NCI-H187 treated with DMSO at 0.1 percent for 48 hours (cell line): ENCODE data around the gene GLDN.
"Not testable (repeated sequence)": the region's sequence is repeated elsewhere in the genome, so short reads cannot be mapped to it uniquely, and the experiment has no call there.

Experiments
- DNase-seq: peaks from one replicate; lab custom pipeline; 2025; lab: John Stamatoyannopoulos, UW

Gene GLDN

DNA sequence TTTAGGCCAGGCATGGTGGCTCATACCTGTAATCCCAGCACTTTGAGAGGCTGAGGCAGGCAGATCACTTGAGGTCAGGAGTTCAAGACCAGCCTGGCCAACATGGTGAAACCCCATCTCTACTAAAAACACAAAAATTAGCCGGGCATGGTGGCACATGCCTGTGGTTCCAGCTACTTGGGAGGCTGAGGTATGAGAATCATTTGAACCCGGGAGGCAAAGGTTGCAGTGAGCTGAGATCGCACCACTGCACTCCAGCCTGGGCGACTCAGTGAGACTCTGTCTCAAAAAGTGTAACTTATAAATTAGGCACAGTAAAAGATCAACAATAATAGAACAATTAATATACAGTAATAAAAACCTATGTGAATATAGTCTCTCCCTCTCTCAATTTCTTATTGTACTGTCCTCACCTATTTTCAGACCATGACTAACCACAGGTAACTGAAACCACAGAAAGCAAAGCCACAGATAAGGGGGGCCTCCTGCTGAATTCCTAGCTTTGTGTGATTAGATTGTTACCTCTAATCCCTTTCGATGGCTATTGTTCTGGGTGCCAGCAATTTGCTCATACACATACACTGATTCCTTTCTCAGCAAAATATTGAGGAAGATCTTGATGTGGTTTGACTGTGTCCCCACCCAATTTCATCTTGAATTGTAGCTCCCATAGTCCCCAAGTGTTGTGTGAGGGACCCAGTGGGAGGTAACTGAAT, 104.7 kb downstream of the GLDN start:
- DNase-seq = not testable (repeated sequence)

- DNase-seq = no peak
Measured at GRCh38 chr15:51447855-51448621, 106.6 kb downstream of the GLDN start.

GRCh38 chr15:51448622-51449399, 107.4 kb downstream of the GLDN start:
- no peak for DNase-seq

DNA sequence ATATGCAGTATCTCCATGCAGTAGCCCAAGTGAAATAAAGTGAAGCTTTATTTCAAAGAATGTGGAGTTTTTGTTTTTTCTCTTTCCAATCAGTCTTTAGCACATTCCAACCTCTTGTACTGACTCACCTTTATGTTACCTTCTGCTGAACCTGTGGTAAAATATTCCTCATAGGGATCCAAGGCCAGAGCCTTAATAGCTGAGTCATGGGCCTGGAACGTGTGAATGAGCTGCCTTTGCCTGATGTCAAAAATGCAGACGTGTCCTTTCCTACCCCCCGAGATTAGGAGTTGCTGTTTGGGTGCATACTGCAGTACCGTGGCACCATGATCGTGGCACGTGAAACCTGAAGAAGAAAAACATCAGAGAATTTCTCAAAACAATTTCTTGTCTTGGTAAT, 108.5 kb downstream of the GLDN start:
- DNase-seq = no peak
